Bronchial epithelial cell (primary cell): ENCODE data around the gene TTC7B. TPM values are rescaled to one million over a fixed set of nuclear protein-coding genes. Genes with fewer than 3 reads are reported as not detected.

Experiments used
- DNase-seq: peaks from one replicate; pipeline ENCODE4 v3.0.0-alpha.2; 2010; ENCODE audit warnings: low read depth
- FAIRE-seq: peaks from 2 replicates; lab custom pipeline; 2011; peaks lifted over from hg19 to GRCh38; lab: Jason Lieb, UNC
- H3K27me3 ChIP-seq: 2 replicates; pipeline ENCODE4 v1.5.1; 2011; ENCODE audit warnings: low read length; ENCODE audit not compliant: control insufficient read depth, insufficient read depth
- H3K36me3 ChIP-seq: 2 replicates; pipeline ENCODE4 v1.5.1; 2011; ENCODE audit warnings: low read length; ENCODE audit not compliant: control insufficient read depth, insufficient read depth
- H3K4me3 ChIP-seq: 2 replicates; pipeline ENCODE4 v1.5.1; 2011; ENCODE audit warnings: mild to moderate bottlenecking, low read depth, low read length, control low read depth
- total RNA-seq: library from RNA; depleted of rRNA; stranded (reverse); fragments of >200 nt; gene quantifications from 2 replicates; pipeline ENCODE4 v1.2.1, GENCODE V29; 2014
- TF ChIP-seq, protein P1 (sequence below): IDR thresholded peaks from 2 replicates; pipeline ENCODE4 v1.5.1; 2011; ENCODE audit warnings: mild to moderate bottlenecking, moderate library complexity, low read length, control low read depth, inconsistent platforms; ENCODE audit not compliant: insufficient read depth, severe bottlenecking

TTC7B gene
- total RNA-seq, 1 donor from 2014 or later = 2.9 TPM

- Histone ChIP-seq H3K27me3 (no peaks in the 10 kb centered on the region), H3K4me3 (no peak overlapping the region), H3K36me3 (no peaks in the 10 kb centered on the region)
- TF ChIP-seq, protein P1, sequence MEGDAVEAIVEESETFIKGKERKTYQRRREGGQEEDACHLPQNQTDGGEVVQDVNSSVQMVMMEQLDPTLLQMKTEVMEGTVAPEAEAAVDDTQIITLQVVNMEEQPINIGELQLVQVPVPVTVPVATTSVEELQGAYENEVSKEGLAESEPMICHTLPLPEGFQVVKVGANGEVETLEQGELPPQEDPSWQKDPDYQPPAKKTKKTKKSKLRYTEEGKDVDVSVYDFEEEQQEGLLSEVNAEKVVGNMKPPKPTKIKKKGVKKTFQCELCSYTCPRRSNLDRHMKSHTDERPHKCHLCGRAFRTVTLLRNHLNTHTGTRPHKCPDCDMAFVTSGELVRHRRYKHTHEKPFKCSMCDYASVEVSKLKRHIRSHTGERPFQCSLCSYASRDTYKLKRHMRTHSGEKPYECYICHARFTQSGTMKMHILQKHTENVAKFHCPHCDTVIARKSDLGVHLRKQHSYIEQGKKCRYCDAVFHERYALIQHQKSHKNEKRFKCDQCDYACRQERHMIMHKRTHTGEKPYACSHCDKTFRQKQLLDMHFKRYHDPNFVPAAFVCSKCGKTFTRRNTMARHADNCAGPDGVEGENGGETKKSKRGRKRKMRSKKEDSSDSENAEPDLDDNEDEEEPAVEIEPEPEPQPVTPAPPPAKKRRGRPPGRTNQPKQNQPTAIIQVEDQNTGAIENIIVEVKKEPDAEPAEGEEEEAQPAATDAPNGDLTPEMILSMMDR = no peak
- DNase-seq (no peak), FAIRE-seq (no peak)
Observed at GRCh38 chr14:90717916-90718315, 98.3 kb downstream of the TTC7B start.

DNA sequence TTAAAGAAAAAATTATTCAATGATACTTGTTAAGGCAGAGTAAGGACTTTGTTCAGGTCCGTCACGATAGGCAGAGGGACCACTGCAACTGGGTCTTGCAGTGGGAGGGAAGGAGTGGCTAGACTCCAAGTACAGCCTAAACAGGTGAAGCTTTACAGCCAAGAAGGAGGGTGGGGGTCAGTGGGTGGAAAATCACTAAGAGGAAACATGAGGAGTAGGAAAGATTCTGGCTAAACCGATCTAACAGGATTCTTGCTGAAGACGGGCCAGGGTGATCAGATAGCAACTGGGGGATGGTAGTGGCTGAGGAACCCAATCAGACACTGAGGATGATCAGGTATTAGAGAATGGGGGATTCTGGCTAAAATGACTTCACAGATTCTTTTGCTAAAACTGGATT, 100.2 kb downstream of the TTC7B start:
- Histone ChIP-seq H3K27me3 (no peaks in the 10 kb centered on the region), H3K4me3 (no peak overlapping the region), H3K36me3 (no peaks in the 10 kb centered on the region)
- DNase-seq (no peak), FAIRE-seq (no peak)
- TF ChIP-seq, protein P1 = no peak

DNA sequence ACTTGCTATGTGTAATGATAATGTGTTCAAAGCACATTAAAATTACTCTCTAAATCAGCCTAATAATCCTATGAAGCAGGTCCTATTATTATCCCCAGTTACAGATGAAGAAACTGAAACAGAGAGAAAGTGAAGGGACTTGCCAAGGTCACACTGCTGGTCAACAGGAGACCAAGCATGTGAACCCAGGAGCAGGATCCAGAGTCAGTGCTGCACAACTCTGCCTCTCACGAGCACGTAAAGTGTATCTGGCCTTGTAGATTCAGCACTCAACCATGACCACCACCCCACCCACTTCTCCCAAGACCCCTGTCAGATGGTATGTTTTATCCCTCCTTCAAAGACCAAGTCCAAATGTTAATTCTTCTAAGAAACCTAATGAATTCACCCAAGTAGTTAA, 100.7 kb downstream of the TTC7B start:
- H3K4me3 ChIP-seq = no peak overlapping the region
- FAIRE-seq (no peak), DNase-seq (no peak)
- H3K36me3 ChIP-seq = no peaks in the 10 kb centered on the region
- H3K27me3 ChIP-seq = no peaks in the 10 kb centered on the region
- TF ChIP-seq, protein P1 = no peak

DNA sequence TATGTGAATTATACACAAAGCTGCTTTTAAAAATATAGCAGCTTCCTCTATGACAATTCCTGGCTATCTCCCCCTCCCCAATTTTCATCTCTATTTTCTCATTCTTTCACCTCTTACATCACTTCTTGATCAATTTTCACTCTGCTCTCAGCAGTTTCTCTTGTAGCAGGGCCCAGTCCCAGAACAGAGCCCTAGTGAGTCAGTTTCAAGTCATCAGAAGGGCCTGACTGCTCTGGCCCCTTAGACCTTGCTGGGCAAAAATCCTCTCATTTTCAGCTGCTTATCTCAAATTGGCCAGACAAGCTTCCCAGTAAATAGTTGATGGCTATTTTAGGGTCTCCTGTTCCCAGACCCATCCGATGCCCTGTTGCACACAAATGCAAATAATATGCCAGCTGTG, 101.4 kb downstream of the TTC7B start:
- DNase-seq (peak; percentile 25), FAIRE-seq (no peak)
- TF ChIP-seq, protein P1 = no peak
- no peaks in the 10 kb centered on the region for H3K36me3 ChIP-seq
- no peak overlapping the region for H3K4me3 ChIP-seq
- H3K27me3 ChIP-seq = no peaks in the 10 kb centered on the region

- no peaks in the 10 kb centered on the region for H3K36me3 ChIP-seq
- H3K27me3 ChIP-seq = no peaks in the 10 kb centered on the region
- H3K4me3 ChIP-seq = no peak overlapping the region
- TF ChIP-seq, protein P1 = no peak
- FAIRE-seq (no peak), DNase-seq (no peak)
Observed at GRCh38 chr14:90704738-90705392, 111.4 kb downstream of the TTC7B start.
